OCI-LY7 (cell line): ENCODE results near the gene FOXO6. TPM values are rescaled to one million over a fixed set of nuclear protein-coding genes. Genes with fewer than 3 reads are reported as not detected.

Experiments
- BruUV-seq: library from RNA; stranded (reverse); fragments of 400-500 nt; replicated peaks from 2 replicates; lab custom pipeline; 2021; lab: Mats Ljungman, UMichigan
- CTCF ChIA-PET: fragments of 300-600 bp; sonication (Branson Sonifier 250); formaldehyde crosslinking; loops from one replicate; lab custom pipeline; 2022; ENCODE audit warnings: antibody characterized with exemption; ENCODE audit not compliant: unreplicated experiment; lab: Charles Lee
- POLR2A ChIA-PET: fragments of 300-600 bp; sonication (Branson Sonifier 250); formaldehyde crosslinking; loops from one replicate; lab custom pipeline; 2022; ENCODE audit warnings: antibody characterized with exemption; lab: Charles Lee
- DNase-seq: peaks from one replicate; pipeline ENCODE4 v3.0.0-alpha.2; 2015; ENCODE audit warnings: low spot score
- H2AFZ ChIP-seq: fragments of 200-600 bp; sonication (generic), shearing (Covaris generic); 2 replicates; pipeline ENCODE4 v1.6.1; 2014; ENCODE audit warnings: mild to moderate bottlenecking, antibody characterized with exemption, low read length, moderate library complexity
- H3K27ac ChIP-seq: fragments of 200-600 bp; sonication (generic); 2 replicates; pipeline ENCODE4 v1.5.1; 2014; ENCODE audit warnings: mixed run types, low read depth, mild to moderate bottlenecking, moderate library complexity, low read length, inconsistent platforms; ENCODE audit not compliant: poor library complexity, severe bottlenecking
- H3K36me3 ChIP-seq: fragments of 200-600 bp; sonication (generic); 2 replicates; pipeline ENCODE4 v1.6.1; 2014; ENCODE audit warnings: mild to moderate bottlenecking, antibody characterized with exemption, low read length, moderate library complexity, mixed read lengths; ENCODE audit not compliant: insufficient read depth
- H3K4me1 ChIP-seq: fragments of 200-600 bp; sonication (generic); 2 replicates; pipeline ENCODE4 v1.5.1; 2014; ENCODE audit warnings: mild to moderate bottlenecking, low read length; ENCODE audit not compliant: insufficient read depth, poor library complexity, severe bottlenecking
- H3K4me2 ChIP-seq: fragments of 200-600 bp; sonication (generic); 2 replicates; pipeline ENCODE4 v1.6.1; 2014; ENCODE audit warnings: mild to moderate bottlenecking, low read length
- H3K4me3 ChIP-seq: fragments of 200-600 bp; sonication (generic); 2 replicates; pipeline ENCODE4 v1.5.1; 2014; ENCODE audit warnings: mild to moderate bottlenecking, low read depth, low read length; ENCODE audit not compliant: poor library complexity, severe bottlenecking
- H3K79me2 ChIP-seq: fragments of 200-600 bp; sonication (generic); 2 replicates; pipeline ENCODE4 v1.6.1; 2016; ENCODE audit warnings: low read depth, mild to moderate bottlenecking, low read length, moderate library complexity, mixed read lengths; ENCODE audit not compliant: insufficient read depth
- H3K9me2 ChIP-seq: fragments of 200-600 bp; sonication (generic); 2 replicates; pipeline ENCODE4 v1.6.1; 2016; ENCODE audit warnings: mild to moderate bottlenecking, low read length, mixed read lengths; ENCODE audit not compliant: insufficient read depth
- H3K9me3 ChIP-seq: fragments of 200-600 bp; sonication (generic); 2 replicates; pipeline ENCODE4 v1.6.1; 2014; ENCODE audit warnings: mild to moderate bottlenecking, mixed run types, low read length, mixed read lengths
- H4K20me1 ChIP-seq: fragments of 200-600 bp; sonication (generic); 2 replicates; pipeline ENCODE4 v1.6.1; 2014; ENCODE audit warnings: mild to moderate bottlenecking, antibody characterized with exemption, low read length, moderate library complexity, mixed read lengths; ENCODE audit not compliant: insufficient read depth
- CTCF ChIP-seq: fragments of 200-600 bp; sonication (generic); conservative IDR thresholded peaks from 2 replicates; pipeline ENCODE4 v1.5.1; 2014; ENCODE audit warnings: mild to moderate bottlenecking, antibody characterized with exemption, low read length, moderate library complexity, mixed read lengths
- EZH2phosphoT487 ChIP-seq: fragments of 200-600 bp; sonication (generic); IDR thresholded peaks from 2 replicates; pipeline ENCODE4 v1.6.1; 2018; ENCODE audit warnings: low read depth, borderline replicate concordance, mild to moderate bottlenecking, mixed run types, antibody characterized with exemption, low read length, moderate library complexity, mixed read lengths
- intact Hi-C: fragments of 100-400 bp; cut with micrococcal nuclease; formaldehyde crosslinking; loops from one replicate; pipeline ENCODE4 v1.10.0; 2022; ENCODE audit not compliant: unreplicated experiment
- total RNA-seq, 2 experiments: library from RNA; depleted of rRNA in 1 of 2; stranded (reverse); fragments of >200 nt in 1 of 2; shearing (Covaris generic) in 1 of 2; gene quantifications; 2 replicates each; pipeline ENCODE4 v1.2.3, GENCODE V29; 2014 to 2022

Gene FOXO6
- total RNA-seq, 2 experiments from 2014 or later: not detected

- BruUV-seq: no TSS peak
- CTCF ChIA-PET: no interaction called here
- intact Hi-C loops: loop anchor here (10.0 kb wide), 1 partner anchor 48 kb away; no protein-coding TSS in a partner anchor
- no peaks in the 10 kb centered on the region for H3K79me2 ChIP-seq
- H2AFZ ChIP-seq: no peak overlapping the region
- POLR2A ChIA-PET: no interaction called here
- no peak for DNase-seq
- peaks cover 3% of the 10 kb centered on the region for H3K4me1 ChIP-seq
- TF ChIP-seq CTCF (no peak), EZH2phosphoT487 (no peak)
- H3K27ac ChIP-seq: no peak overlapping the region
- no peaks in the 10 kb centered on the region for H3K36me3 ChIP-seq
- no peaks in the 10 kb centered on the region for H3K9me3 ChIP-seq
- H4K20me1 ChIP-seq: no peaks in the 10 kb centered on the region
- H3K9me2 ChIP-seq: no peaks in the 10 kb centered on the region
- no peak overlapping the region for H3K4me3 ChIP-seq
- H3K4me2 ChIP-seq: no peak overlapping the region
These were observed 6.0 kb downstream of the FOXO6 start for GRCh38 chr1:41367288-41367642.

- Histone ChIP-seq H3K36me3 (no peaks in the 10 kb centered on the region), H3K9me2 (no peaks in the 10 kb centered on the region), H3K27ac (no peak overlapping the region), H3K4me2 (no peak overlapping the region), H3K9me3 (no peaks in the 10 kb centered on the region), H4K20me1 (no peaks in the 10 kb centered on the region), H3K79me2 (no peaks in the 10 kb centered on the region), H3K4me1 (peaks cover 3% of the 10 kb centered on the region), H3K4me3 (no peak overlapping the region), H2AFZ (no peak overlapping the region)
- TF ChIP-seq CTCF: no peak
- TF ChIP-seq EZH2phosphoT487: no peak
- ChIA-PET POLR2A (no interaction called here), CTCF (no interaction called here)
- DNase-seq: no peak
- BruUV-seq: no TSS peak
- intact Hi-C loops: loop anchor here (10.0 kb wide), 1 partner anchor 46 kb away; no protein-coding TSS in a partner anchor
These were observed 7.1 kb downstream of the FOXO6 start for GRCh38 chr1:41368366-41368765.

- CTCF ChIA-PET: no interaction called here
- no TSS peak for BruUV-seq
- intact Hi-C loops: loop anchor here (10.0 kb wide), 1 partner anchor 46 kb away; no protein-coding TSS in a partner anchor
These were observed 7.6 kb downstream of the FOXO6 start for GRCh38 chr1:41368801-41369200.

More at GRCh38 chr1:41368801-41369200, 7.6 kb downstream of the FOXO6 start:
- Histone ChIP-seq H3K27ac (no peak overlapping the region), H3K79me2 (no peaks in the 10 kb centered on the region), H3K4me3 (no peak overlapping the region), H4K20me1 (no peaks in the 10 kb centered on the region), H3K9me2 (no peaks in the 10 kb centered on the region), H3K9me3 (no peaks in the 10 kb centered on the region), H3K36me3 (no peaks in the 10 kb centered on the region), H2AFZ (no peak overlapping the region), H3K4me2 (no peak overlapping the region), H3K4me1 (peaks cover 3% of the 10 kb centered on the region)
- no peak for TF ChIP-seq EZH2phosphoT487
- no peak for TF ChIP-seq CTCF
- POLR2A ChIA-PET: no interaction called here
- no peak for DNase-seq
